Progenitor cell of endocrine pancreas (in vitro differentiated cells): ENCODE results near the gene ATP2A1. TPM values are rescaled to one million over a fixed set of nuclear protein-coding genes. Genes with fewer than 3 reads are reported as not detected.
A peak's percentile ranks its signal among the peaks of the same experiment; 100 is the strongest.

Experiments used
- DNase-seq: peaks from one replicate; pipeline ENCODE4 v3.0.0; 2021; ENCODE audit warnings: low spot score; ENCODE audit not compliant: unreplicated experiment
- H3K27ac Mint-ChIP-seq: 2 replicates; pipeline ENCODE4 v1.8.0; 2021; ENCODE audit warnings: mild to moderate bottlenecking, moderate library complexity, mixed read lengths
- H3K27me3 Mint-ChIP-seq: 2 replicates; pipeline ENCODE4 v1.8.0; 2021; ENCODE audit warnings: mixed read lengths
- H3K36me3 Mint-ChIP-seq: 2 replicates; pipeline ENCODE4 v1.8.0; 2022; ENCODE audit warnings: mixed read lengths; ENCODE audit not compliant: insufficient read depth
- H3K4me1 Mint-ChIP-seq: 2 replicates; pipeline ENCODE4 v1.8.0; 2021; ENCODE audit warnings: low read depth, mixed read lengths
- H3K4me3 Mint-ChIP-seq: 2 replicates; pipeline ENCODE4 v1.8.0; 2021; ENCODE audit warnings: low read depth, mild to moderate bottlenecking, moderate library complexity, mixed read lengths
- H3K9me3 Mint-ChIP-seq: 2 replicates; pipeline ENCODE4 v1.8.0; 2021; ENCODE audit warnings: low read depth, mixed read lengths
- CTCF ChIP-seq: fragments of 200-600 bp; sonication (generic); IDR thresholded peaks from one replicate; pipeline ENCODE4 v1.5.0; 2021; ENCODE audit warnings: antibody characterized with exemption, mild to moderate bottlenecking; ENCODE audit not compliant: unreplicated experiment
- microRNA-seq: library from miRNA; unstranded; fragments of <30 nt; microRNA quantifications from one replicate; pipeline ENCODE4 v1.1.0, GENCODE V29; 2020; ENCODE audit warnings: borderline number of aligned reads; ENCODE audit not compliant: unreplicated experiment
- total RNA-seq: library from RNA; stranded (reverse); gene quantifications from 2 replicates; pipeline ENCODE4 v1.2.1, GENCODE V29; 2021

The ATP2A1 gene
- total RNA-seq, 1 donor from 2014 or later: 3.0 TPM

- no peaks in the 10 kb centered on the region for H3K36me3 Mint-ChIP-seq
- DNase-seq: no peak
- peaks cover 9% of the 10 kb centered on the region for H3K4me1 Mint-ChIP-seq
- TF ChIP-seq CTCF: no peak
- H3K27ac Mint-ChIP-seq: no peak overlapping the region
- no peak overlapping the region for H3K4me3 Mint-ChIP-seq
- H3K9me3 Mint-ChIP-seq: no peaks in the 10 kb centered on the region
- H3K27me3 Mint-ChIP-seq: peaks cover 11% of the 10 kb centered on the region
Observed at GRCh38 chr16:28946681-28947080, 68.4 kb downstream of the ATP2A1 start.

GRCh38 chr16:28950648-28951409 lies 72.5 kb downstream of the ATP2A1 start, which contains the start of gene NFATC2IP:
Gene NFATC2IP, plus strand, starts transcription at chr16:28950937. Its CDS starts 75 bp downstream, at chr16:28951012.
- H3K4me3 Mint-ChIP-seq: peak within 1 kb of the TSS; percentile 99
- peak within 1 kb of the TSS; percentile 92 for H3K27ac Mint-ChIP-seq

GRCh38 chr16:28951410-28951943 lies 73.2 kb downstream of the ATP2A1 start:
- Mint-ChIP-seq H3K4me1 (peaks cover 11% of the 10 kb centered on the region), H3K27me3 (peaks cover 6% of the 10 kb centered on the region), H3K9me3 (no peaks in the 10 kb centered on the region), H3K27ac (peak overlapping the region; percentile 84), H3K36me3 (peaks cover 2% of the 10 kb centered on the region), H3K4me3 (peak overlapping the region; percentile 99)
- TF ChIP-seq CTCF: no peak
- DNase-seq: no peak

More at GRCh38 chr16:28950648-28951409, 72.5 kb downstream of the ATP2A1 start, which contains the start of gene NFATC2IP:
- Mint-ChIP-seq H3K27me3 (peaks cover 7% of the 10 kb centered on the region), H3K4me1 (peaks cover 12% of the 10 kb centered on the region), H3K36me3 (no peaks in the 10 kb centered on the region), H3K9me3 (no peaks in the 10 kb centered on the region)
- TF ChIP-seq CTCF: no peak
- DNase-seq: peak; percentile 98

Small RNA genes within 50 kb of the gene (microRNA-seq; reads per million reads assigned to microRNA genes)
- gene MIR4721: not detected

Other genes with a start within 250 kb of the ATP2A1 start
- gene NPIPB8, start 240.4 kb upstream of the ATP2A1 start, total RNA-seq: 0.77 and 1.3 TPM in 2 replicates
- gene EIF3C, start 167.0 kb upstream of the ATP2A1 start, total RNA-seq: 741 and 786 TPM in 2 replicates
- 3.2 and 3.4 TPM in 2 replicates for gene NPIPB9, start 126.7 kb upstream of the ATP2A1 start, total RNA-seq
- gene ATXN2L, start 55.5 kb upstream of the ATP2A1 start, total RNA-seq: 248 and 256 TPM in 2 replicates
- 158 and 168 TPM in 2 replicates for gene TUFM, start 32.1 kb upstream of the ATP2A1 start, total RNA-seq
- gene SH2B1, start 14.6 kb upstream of the ATP2A1 start, total RNA-seq: 72.8 and 75.1 TPM in 2 replicates
- 33.3 and 34.9 TPM in 2 replicates for gene RABEP2, start 46.8 kb downstream of the ATP2A1 start, total RNA-seq
- gene CD19, start 53.5 kb downstream of the ATP2A1 start, total RNA-seq: not detected in 2 replicates
- 70.4 and 77.1 TPM in 2 replicates for gene NFATC2IP, start 72.4 kb downstream of the ATP2A1 start, total RNA-seq
- gene SPNS1, start 96.3 kb downstream of the ATP2A1 start, total RNA-seq: 36.6 and 41.1 TPM in 2 replicates
- 5.8 and 8.0 TPM in 2 replicates for gene LAT, start 106.6 kb downstream of the ATP2A1 start, total RNA-seq